NCI-H128 (cell line): ENCODE results near the gene RYR3.
"Not testable (repeated sequence)": the region's sequence is repeated elsewhere in the genome, so short reads cannot be mapped to it uniquely, and the experiment has no call there.

Experiments
- DNase-seq: peaks from one replicate; lab custom pipeline; 2025; ENCODE audit not compliant: unreplicated experiment; lab: John Stamatoyannopoulos, UW

Gene RYR3

GRCh38 chr15:33810073-33810595 lies 499.4 kb downstream of the RYR3 start:
- no peak for DNase-seq

GRCh38 chr15:33810806-33811205 lies 500.0 kb downstream of the RYR3 start:
- DNase-seq: no peak

- no peak for DNase-seq
Observed at GRCh38 chr15:33813891-33814290, 503.1 kb downstream of the RYR3 start.

- not testable (repeated sequence) for DNase-seq
Observed at GRCh38 chr15:33819499-33819898, 508.7 kb downstream of the RYR3 start.

- DNase-seq: no peak
Observed at GRCh38 chr15:33822479-33822878, 511.7 kb downstream of the RYR3 start.

GRCh38 chr15:33823119-33823518 lies 512.4 kb downstream of the RYR3 start:
- no peak for DNase-seq

GRCh38 chr15:33825453-33825852 lies 514.7 kb downstream of the RYR3 start:
- DNase-seq: no peak

- DNase-seq: no peak
Observed at GRCh38 chr15:33826201-33826600, 515.4 kb downstream of the RYR3 start.

GRCh38 chr15:33830351-33830750 lies 519.6 kb downstream of the RYR3 start:
- no peak for DNase-seq

- DNase-seq: no peak
Observed at GRCh38 chr15:33831646-33832045, 520.9 kb downstream of the RYR3 start.

- DNase-seq: no peak
Observed at GRCh38 chr15:33834892-33835743, 524.4 kb downstream of the RYR3 start.

GRCh38 chr15:33837294-33837693 lies 526.5 kb downstream of the RYR3 start:
- DNase-seq: no peak

- no peak for DNase-seq
Observed at GRCh38 chr15:33839540-33839939, 528.8 kb downstream of the RYR3 start.

- no peak for DNase-seq
Observed at GRCh38 chr15:33840615-33841014, 529.8 kb downstream of the RYR3 start.

GRCh38 chr15:33844186-33844585 lies 533.4 kb downstream of the RYR3 start:
- no peak for DNase-seq

- no peak for DNase-seq
Observed at GRCh38 chr15:33844597-33844996, 533.8 kb downstream of the RYR3 start.

- DNase-seq: no peak
Observed at GRCh38 chr15:33846142-33846541, 535.4 kb downstream of the RYR3 start.

GRCh38 chr15:33846862-33847261 lies 536.1 kb downstream of the RYR3 start:
- DNase-seq: no peak

GRCh38 chr15:33848011-33848410 lies 537.2 kb downstream of the RYR3 start:
- no peak for DNase-seq

GRCh38 chr15:33851079-33851478 lies 540.3 kb downstream of the RYR3 start:
- DNase-seq: no peak

- DNase-seq: no peak
Observed at GRCh38 chr15:33852094-33852493, 541.3 kb downstream of the RYR3 start.

GRCh38 chr15:33852570-33852969 lies 541.8 kb downstream of the RYR3 start:
- DNase-seq: no peak

- DNase-seq: no peak
Observed at GRCh38 chr15:33857726-33858125, 547.0 kb downstream of the RYR3 start.
